Effector memory CD4-positive, alpha-beta T cell (primary cell): ENCODE measurements around the gene NOTCH2NLA.
"Not testable (repeated sequence)": the region's sequence is repeated elsewhere in the genome, so short reads cannot be mapped to it uniquely, and the experiment has no call there.

Experiments used
- DNase-seq, 3 donors: peaks; one replicate each; pipeline ENCODE4 v3.0.0-alpha.2; 2020
- H3K27ac ChIP-seq: 2 replicates; pipeline ENCODE4 v1.7.0; 2013; ENCODE audit warnings: mild to moderate bottlenecking, low read length, moderate library complexity; ENCODE audit not compliant: insufficient read depth, poor library complexity, severe bottlenecking
- H3K27me3 ChIP-seq: replicated peaks from 2 replicates; pipeline ENCODE4 v1.7.0; 2013; ENCODE audit warnings: mild to moderate bottlenecking, low read length; ENCODE audit not compliant: insufficient read depth, control insufficient read depth, poor library complexity, severe bottlenecking
- H3K36me3 ChIP-seq: 2 replicates; pipeline ENCODE4 v1.7.0; 2013; ENCODE audit warnings: mild to moderate bottlenecking, low read length, moderate library complexity; ENCODE audit not compliant: control insufficient read depth, insufficient read depth
- H3K4me1 ChIP-seq: 2 replicates; pipeline ENCODE4 v1.7.0; 2013; ENCODE audit warnings: low read length, mild to moderate bottlenecking; ENCODE audit not compliant: control insufficient read depth, insufficient read depth, poor library complexity, severe bottlenecking
- H3K4me3 ChIP-seq: 2 replicates; pipeline ENCODE4 v1.7.0; 2013; ENCODE audit warnings: low read length, low read depth, mild to moderate bottlenecking; ENCODE audit not compliant: insufficient read depth, poor library complexity, severe bottlenecking
- H3K9me3 ChIP-seq: 2 replicates; pipeline ENCODE4 v1.7.0; 2013; ENCODE audit warnings: mild to moderate bottlenecking, low read length, moderate library complexity; ENCODE audit not compliant: control insufficient read depth

The NOTCH2NLA gene

DNA sequence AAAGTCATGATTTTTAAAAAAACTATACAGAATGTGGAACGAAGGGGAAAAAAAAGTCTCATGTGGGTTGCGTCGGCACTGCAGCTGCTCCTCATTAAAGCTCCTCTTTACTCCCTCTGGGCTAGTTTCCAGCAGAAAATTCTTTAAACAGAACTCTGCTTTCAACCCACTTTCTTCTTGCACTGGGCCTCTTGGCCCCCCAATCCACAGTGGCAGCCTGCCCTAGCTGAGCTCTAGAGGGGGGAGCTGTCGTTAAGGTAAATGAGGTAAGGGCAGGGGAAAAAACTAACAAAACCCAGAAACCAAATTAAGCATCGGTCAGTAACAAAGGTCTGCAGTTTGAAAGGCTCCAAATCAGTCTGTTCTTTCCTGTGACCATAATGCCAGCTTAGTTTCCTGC lies 54.3 kb downstream of the NOTCH2NLA start:
- not testable (repeated sequence) for H3K4me3 ChIP-seq, H3K27me3 ChIP-seq, H3K9me3 ChIP-seq, H3K27ac ChIP-seq, H3K36me3 ChIP-seq, DNase-seq, H3K4me1 ChIP-seq

DNA sequence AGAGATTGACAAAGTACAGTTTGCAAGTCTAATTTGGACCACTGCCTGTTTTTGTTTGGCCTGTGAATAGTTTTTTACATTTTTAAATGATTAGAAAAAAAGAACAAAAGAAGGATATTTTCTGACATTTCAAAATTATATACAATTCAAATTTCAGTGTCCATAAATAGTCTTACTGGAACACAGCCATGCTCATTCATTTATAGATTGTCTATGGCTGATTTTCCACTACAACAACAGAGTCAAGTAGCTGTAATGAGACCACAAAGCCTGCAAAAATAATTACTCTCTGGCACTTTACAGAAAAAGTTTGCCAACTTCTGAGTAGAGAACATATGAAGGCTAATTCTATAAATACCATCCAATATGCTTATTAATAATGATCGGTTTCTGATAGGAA lies 61.1 kb downstream of the NOTCH2NLA start:
- not testable (repeated sequence) for DNase-seq, H3K36me3 ChIP-seq, H3K4me1 ChIP-seq, H3K27me3 ChIP-seq, H3K4me3 ChIP-seq, H3K9me3 ChIP-seq, H3K27ac ChIP-seq

DNA sequence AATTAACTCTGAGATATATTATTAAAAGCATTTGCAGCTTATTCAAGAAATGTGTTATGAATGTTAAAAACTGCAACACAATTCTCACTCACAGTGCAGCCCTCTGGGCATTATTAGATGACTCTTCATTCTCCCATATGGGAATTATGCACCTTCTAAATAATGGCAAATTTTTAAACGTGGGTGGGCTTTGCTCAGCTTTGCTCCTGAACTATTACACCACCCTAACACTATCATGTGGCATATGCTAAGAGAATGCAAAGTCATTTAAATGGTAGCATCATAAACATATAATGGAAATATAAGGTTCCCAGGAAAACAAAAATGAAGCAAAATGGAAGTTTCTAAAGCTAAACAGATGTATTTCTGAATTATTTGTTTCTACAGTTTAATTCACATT lies 61.5 kb downstream of the NOTCH2NLA start:
- not testable (repeated sequence) for H3K4me3 ChIP-seq, H3K36me3 ChIP-seq, DNase-seq, H3K27ac ChIP-seq, H3K9me3 ChIP-seq, H3K27me3 ChIP-seq, H3K4me1 ChIP-seq

DNA sequence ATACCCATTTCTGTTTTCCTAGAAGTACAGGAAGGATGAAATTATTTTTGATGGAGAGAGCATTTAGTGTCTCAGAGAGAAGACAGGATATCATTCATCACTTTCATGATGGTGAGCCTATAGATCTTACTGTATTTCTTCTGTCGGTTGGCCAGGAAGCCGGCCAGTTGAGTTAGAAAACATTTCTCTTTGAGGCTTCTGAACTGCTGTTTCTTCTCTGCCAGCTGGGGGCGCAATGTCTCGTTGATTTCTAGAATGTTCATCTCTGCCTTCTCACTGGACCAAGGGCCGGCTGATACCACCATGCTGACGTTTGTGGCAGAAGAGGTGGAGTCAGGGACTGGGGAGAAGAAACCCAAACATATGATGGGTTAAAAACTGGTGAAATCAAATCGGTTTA lies 84.4 kb downstream of the NOTCH2NLA start, which contains the start of gene NBPF10:
Gene NBPF10 (minus strand): TSS at position 340 of the 400 bp plus-strand sequence. CDS start 35 bp downstream, at position 305.
- H3K4me1 ChIP-seq, H3K4me3 ChIP-seq, H3K9me3 ChIP-seq, H3K27me3 ChIP-seq, H3K36me3 ChIP-seq, H3K27ac ChIP-seq: not testable (repeated sequence)
- peak in 1 of 3 donors; percentile 4 for DNase-seq
